Kidney (tissue), 14 donors: ENCODE results near the gene EEPD1. TPM values are rescaled to one million over a fixed set of nuclear protein-coding genes. Genes with fewer than 3 reads are reported as not detected.
A peak's percentile ranks its signal among the peaks of the same experiment; 100 is the strongest.

Source experiments
- DNase-seq, 5 donors: peaks; one replicate each; pipeline ENCODE4 v3.0.0-alpha.2; 2013 to 2020
- FAIRE-seq: peaks from 2 replicates; lab custom pipeline; 2012; peaks lifted over from hg19 to GRCh38; lab: Jason Lieb, UNC
- H3K27ac ChIP-seq, 2 donors: one replicate each; pipeline ENCODE4 v1.7.0; 2013; ENCODE audit warnings: low read depth in 2 of 2, low read length in 2 of 2, inconsistent platforms in 1 of 2
- H3K27me3 ChIP-seq: one replicate; pipeline ENCODE4 v1.7.1; 2013; ENCODE audit warnings: low read length, inconsistent platforms; ENCODE audit not compliant: control insufficient read depth, insufficient read depth
- H3K36me3 ChIP-seq, 3 donors: one replicate each; pipeline versions ENCODE4 v1.7.0 to v1.7.1; 2013; ENCODE audit warnings: low read length in 3 of 3, control low read depth in 1 of 3, inconsistent platforms in 1 of 3; ENCODE audit not compliant: insufficient read depth in 3 of 3, control insufficient read depth in 2 of 3
- H3K4me1 ChIP-seq, 3 donors: one replicate each; pipeline versions ENCODE4 v1.7.0 to v1.7.1; 2013; ENCODE audit warnings: low read length in 3 of 3, inconsistent platforms in 1 of 3, low read depth in 1 of 3; ENCODE audit not compliant: control insufficient read depth in 2 of 3, insufficient read depth in 2 of 3
- H3K4me3 ChIP-seq, 3 donors: one replicate each; pipeline versions ENCODE4 v1.7.0 to v1.8.1; 2013; ENCODE audit warnings: low read length in 3 of 3, control low read depth in 1 of 3, inconsistent platforms in 1 of 3
- H3K9ac ChIP-seq, 3 donors: one replicate each; pipeline versions ENCODE4 v1.7.0 to v1.7.1; 2013; ENCODE audit warnings: low read length in 3 of 3, control low read depth in 1 of 3, inconsistent platforms in 1 of 3
- H3K9me3 ChIP-seq, 3 donors: one replicate each; pipeline versions ENCODE4 v1.7.0 to v1.7.1; 2013; ENCODE audit warnings: low read length in 3 of 3, control low read depth in 1 of 3, inconsistent platforms in 1 of 3; ENCODE audit not compliant: control insufficient read depth in 2 of 3, insufficient read depth in 1 of 3
- intact Hi-C: fragments of 100-400 bp; cut with DNase I; formaldehyde crosslinking; loops from one replicate; pipeline ENCODE4 v1.11.1; 2022
- polyA plus RNA-seq: library from polyadenylated mRNA; stranded (reverse); fragments of 350-450 nt; fragmentation: Illumina TruSeq; extraction: RNeasy Lipid Tissue Mini Kit (QIAGEN cat#74804); gene quantifications from one replicate; pipeline ENCODE4 v1.2.3, GENCODE V29; 2014; ENCODE audit warnings: low read depth, low replicate concordance; ENCODE audit not compliant: insufficient read depth
- total RNA-seq: library from RNA; stranded (reverse); fragmentation: NEBNext Ultra II Directional; extraction: Animal tissue kit (Norgen Biotek cat#: 25700); gene quantifications from one replicate; pipeline ENCODE4 v1.2.1, GENCODE V29; 2021
- TF ChIP-seq, protein P1 (sequence below): IDR thresholded peaks from 3 replicates; pipeline ENCODE4 v1.5.1; 2012; ENCODE audit warnings: mild to moderate bottlenecking, moderate library complexity, borderline replicate concordance; ENCODE audit not compliant: insufficient read depth; ENCODE audit errors: extremely low read depth
- donor health status: control.
- donor health status: control.
- donor health status: control.
- donor health status: control.
- donor health status: control.
- donor health status: DM: yes; HTN: yes; CAD: no.
- donor health status: Normal renal cell carcinoma (clear cell type).

EEPD1 gene
- total and polyA plus RNA-seq, 2 donors from 2014 or later, result 6.3 to 6.4 TPM

DNA sequence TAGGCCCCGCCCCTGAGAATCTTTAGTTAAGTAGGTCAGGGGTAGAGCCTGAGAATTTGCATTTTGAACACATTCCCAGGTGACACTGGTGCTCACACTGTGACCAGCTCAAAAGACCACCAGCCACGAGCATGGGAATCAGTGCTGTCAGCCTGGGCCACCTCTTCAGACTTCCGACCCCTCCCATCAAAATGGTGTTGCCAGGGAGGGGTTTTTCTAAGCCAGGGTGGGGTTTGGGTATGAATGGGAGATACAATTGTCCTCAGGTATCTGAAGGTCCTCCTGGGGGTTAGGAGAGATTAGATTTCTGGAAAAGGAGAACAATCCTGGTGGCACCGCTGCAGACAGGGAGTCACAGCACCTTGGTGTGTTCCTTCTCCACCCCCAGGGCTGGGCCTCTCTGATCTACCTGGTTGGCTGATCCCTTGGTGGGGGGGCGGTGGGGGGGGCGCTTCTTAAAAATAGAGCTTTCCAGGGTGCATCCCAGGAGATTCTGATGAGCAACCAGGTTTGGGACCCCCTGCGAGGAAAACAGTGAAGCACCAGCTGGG is 125.1 kb downstream of the EEPD1 start:
- no peaks in the 10 kb centered on the region for H3K36me3 ChIP-seq
- intact Hi-C loops, result no loop called here
- H3K9me3 ChIP-seq, result no peaks in the 10 kb centered on the region
- peaks cover 0 to 15% (median 11%) of the 10 kb centered on the region in 3 donors for H3K4me1 ChIP-seq
- FAIRE-seq (no peak), DNase-seq (no peak)
- no peak overlapping the region for H3K4me3 ChIP-seq
- H3K27me3 ChIP-seq, result no peaks in the 10 kb centered on the region
- TF ChIP-seq, protein P1, sequence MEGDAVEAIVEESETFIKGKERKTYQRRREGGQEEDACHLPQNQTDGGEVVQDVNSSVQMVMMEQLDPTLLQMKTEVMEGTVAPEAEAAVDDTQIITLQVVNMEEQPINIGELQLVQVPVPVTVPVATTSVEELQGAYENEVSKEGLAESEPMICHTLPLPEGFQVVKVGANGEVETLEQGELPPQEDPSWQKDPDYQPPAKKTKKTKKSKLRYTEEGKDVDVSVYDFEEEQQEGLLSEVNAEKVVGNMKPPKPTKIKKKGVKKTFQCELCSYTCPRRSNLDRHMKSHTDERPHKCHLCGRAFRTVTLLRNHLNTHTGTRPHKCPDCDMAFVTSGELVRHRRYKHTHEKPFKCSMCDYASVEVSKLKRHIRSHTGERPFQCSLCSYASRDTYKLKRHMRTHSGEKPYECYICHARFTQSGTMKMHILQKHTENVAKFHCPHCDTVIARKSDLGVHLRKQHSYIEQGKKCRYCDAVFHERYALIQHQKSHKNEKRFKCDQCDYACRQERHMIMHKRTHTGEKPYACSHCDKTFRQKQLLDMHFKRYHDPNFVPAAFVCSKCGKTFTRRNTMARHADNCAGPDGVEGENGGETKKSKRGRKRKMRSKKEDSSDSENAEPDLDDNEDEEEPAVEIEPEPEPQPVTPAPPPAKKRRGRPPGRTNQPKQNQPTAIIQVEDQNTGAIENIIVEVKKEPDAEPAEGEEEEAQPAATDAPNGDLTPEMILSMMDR, result no peak
- no peak overlapping the region for H3K27ac ChIP-seq
- H3K9ac ChIP-seq, result no peak overlapping the region

DNA sequence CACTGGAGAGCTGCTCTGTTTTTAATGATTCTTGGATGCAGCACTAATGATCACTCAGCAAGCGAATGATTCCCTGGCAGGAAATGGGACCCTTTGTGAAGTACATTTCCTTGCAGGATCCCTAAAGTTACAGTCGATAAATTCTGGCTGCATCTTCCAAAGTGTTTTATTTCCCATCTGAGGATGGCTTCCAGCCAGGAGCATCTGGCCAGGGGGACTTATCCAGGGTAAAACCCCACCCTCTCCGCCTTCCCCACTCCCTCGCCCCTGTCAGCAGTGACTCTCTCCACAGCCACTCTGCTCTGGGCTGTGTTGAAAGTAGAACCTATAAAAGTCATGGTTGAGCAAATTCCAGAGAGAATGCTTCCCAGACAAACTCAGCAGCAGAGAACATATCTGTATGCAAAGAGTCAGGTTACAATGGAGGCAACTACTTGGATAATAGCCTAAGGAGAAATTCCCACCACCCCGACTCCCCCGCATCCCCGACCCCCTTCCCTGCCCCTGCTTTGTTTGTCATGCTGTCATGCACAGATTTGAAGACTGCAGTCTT is 125.6 kb downstream of the EEPD1 start:
- H3K27me3 ChIP-seq, result no peaks in the 10 kb centered on the region
- no peak for FAIRE-seq
- no peak overlapping the region for H3K27ac ChIP-seq
- no peak overlapping the region for H3K4me3 ChIP-seq
- H3K9ac ChIP-seq, result no peak overlapping the region
- TF ChIP-seq, protein P1, result no peak
- no peaks in the 10 kb centered on the region for H3K36me3 ChIP-seq
- H3K9me3 ChIP-seq, result no peaks in the 10 kb centered on the region
- intact Hi-C loops, result no loop called here
- H3K4me1 ChIP-seq, result peaks cover 0 to 15% (median 5%) of the 10 kb centered on the region in 3 donors
- DNase-seq, result peak in 4 of 5 donors; percentile 77 to 93 (median 84)

DNA sequence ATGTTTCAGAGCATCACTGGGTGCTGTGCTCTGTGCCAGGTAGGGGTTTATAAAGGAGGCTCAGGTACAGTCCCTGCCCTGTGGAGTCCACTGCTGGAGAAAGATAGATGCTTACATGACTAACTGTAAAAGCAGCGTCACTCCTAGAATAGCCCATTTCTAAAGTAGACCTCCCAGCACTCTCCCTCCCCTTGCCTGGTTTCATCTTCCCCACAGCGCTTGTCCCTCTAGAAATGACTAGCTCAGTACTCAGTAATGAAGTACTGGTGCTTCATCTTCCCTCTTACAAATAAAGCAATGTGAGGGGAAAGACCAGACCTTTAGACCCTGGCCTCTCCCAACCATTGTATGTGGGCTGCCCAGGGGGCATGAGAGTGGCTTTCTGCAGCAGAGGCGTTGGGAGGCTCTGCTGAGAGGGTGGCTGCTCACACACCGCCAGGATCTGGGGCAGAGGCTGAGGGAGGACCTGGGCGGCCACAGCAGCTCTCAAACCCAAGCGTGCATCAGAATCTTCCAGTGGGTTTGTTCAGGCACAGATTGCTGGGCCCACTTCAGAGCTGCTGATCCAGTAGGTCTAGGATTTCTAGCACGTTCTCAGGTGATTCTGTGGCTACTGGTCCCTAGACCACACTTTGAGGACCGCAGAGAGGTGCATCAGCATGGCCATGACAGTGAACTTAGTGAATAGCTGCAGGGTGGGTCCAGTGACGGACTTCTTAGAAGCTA is 126.3 kb downstream of the EEPD1 start:
- no peak for DNase-seq
- Histone ChIP-seq H3K9ac (no peak overlapping the region), H3K27me3 (no peaks in the 10 kb centered on the region), H3K36me3 (no peaks in the 10 kb centered on the region), H3K4me1 (peaks cover 0 to 15% (median 5%) of the 10 kb centered on the region in 3 donors), H3K27ac (no peak overlapping the region), H3K9me3 (no peaks in the 10 kb centered on the region), H3K4me3 (no peak overlapping the region)
- no peak for FAIRE-seq
- TF ChIP-seq, protein P1, result no peak
- intact Hi-C loops, result no loop called here
